ENCODE results near the gene KCTD20.

GRCh38 chr6:36461646-36462045 lies 18.8 kb downstream of the KCTD20 start:
- TF ChIP-seq YY1 (IDR thresholded peaks at IDR 0.05; ENCODE audit: low read depth), result no peak
- TF ChIP-seq REST (IDR thresholded peaks at IDR 0.05; ENCODE audit: low read depth), result no peak
- no peak for TF ChIP-seq MAX (IDR thresholded peaks at IDR 0.05)
